NCI-H510A (cell line): ENCODE results near the gene LPP.
A peak's percentile ranks its signal among the peaks of the same experiment; 100 is the strongest.

Source experiments
- DNase-seq: peaks from one replicate; lab custom pipeline; 2025; lab: John Stamatoyannopoulos, UW

The LPP gene

GRCh38 chr3:188220988-188221818 is 67.2 kb downstream of the LPP start:
- no peak for DNase-seq

- DNase-seq: no peak
These were observed 70.0 kb downstream of the LPP start for GRCh38 chr3:188223936-188224335.

GRCh38 chr3:188227442-188227841 is 73.5 kb downstream of the LPP start:
- DNase-seq: no peak

GRCh38 chr3:188229177-188229576 is 75.2 kb downstream of the LPP start:
- DNase-seq: no peak

GRCh38 chr3:188229726-188230125 is 75.8 kb downstream of the LPP start:
- no peak for DNase-seq

GRCh38 chr3:188230962-188231361 is 77.0 kb downstream of the LPP start:
- no peak for DNase-seq

GRCh38 chr3:188231456-188231855 is 77.5 kb downstream of the LPP start:
- no peak for DNase-seq

- no peak for DNase-seq
These were observed 78.7 kb downstream of the LPP start for GRCh38 chr3:188232656-188233055.

- no peak for DNase-seq
These were observed 79.4 kb downstream of the LPP start for GRCh38 chr3:188233320-188233719.

GRCh38 chr3:188234132-188234531 is 80.2 kb downstream of the LPP start:
- DNase-seq: no peak

GRCh38 chr3:188236271-188236670 is 82.3 kb downstream of the LPP start:
- DNase-seq: no peak

GRCh38 chr3:188239035-188239434 is 85.1 kb downstream of the LPP start:
- DNase-seq: no peak

- no peak for DNase-seq
These were observed 85.6 kb downstream of the LPP start for GRCh38 chr3:188239577-188239976.

- DNase-seq: no peak
These were observed 86.4 kb downstream of the LPP start for GRCh38 chr3:188240189-188240981.

GRCh38 chr3:188241072-188241471 is 87.1 kb downstream of the LPP start:
- peak; percentile 39 for DNase-seq

- DNase-seq: no peak
These were observed 87.9 kb downstream of the LPP start for GRCh38 chr3:188241883-188242282.

- no peak for DNase-seq
These were observed 88.6 kb downstream of the LPP start for GRCh38 chr3:188242436-188243123.

- DNase-seq: no peak
These were observed 89.3 kb downstream of the LPP start for GRCh38 chr3:188243124-188243795.

- no peak for DNase-seq
These were observed 90.5 kb downstream of the LPP start for GRCh38 chr3:188244395-188244861.

- DNase-seq: no peak
These were observed 92.9 kb downstream of the LPP start for GRCh38 chr3:188246905-188247304.

GRCh38 chr3:188248036-188248561 is 94.1 kb downstream of the LPP start:
- DNase-seq: no peak
